Measurements from ENCODE around the gene MRGPRF. TPM values are rescaled to one million over a fixed set of nuclear protein-coding genes. Genes with fewer than 3 reads are reported as not detected.

The MRGPRF gene
- total and polyA plus RNA-seq, 2 donors (not counting 1 experiment from before 2014, with no cell fraction given): not detected

GRCh38 chr11:68999093-68999747 lies 13.8 kb downstream of the MRGPRF start:
- H3K27ac ChIP-seq (ENCODE audit: low read length in 2 of 2): no peak overlapping the region
- H2AFZ ChIP-seq (ENCODE audit: insufficient read depth, low read depth, low read length, poor library complexity, severe bottlenecking): no peak overlapping the region
- ChIA-PET CTCF (interaction anchor here (0.9 kb wide), 1 partner anchor 90 kb away, joined by 3 read pairs; no protein-coding TSS in a partner anchor), POLR2A (no interaction called here)
- H3K36me3 ChIP-seq (replicated peaks in 1 of 2; ENCODE audit: control extremely low read depth in 1 of 2, control insufficient read depth in 1 of 2, extremely low read depth in 1 of 2, insufficient read depth in 2 of 2, low read length in 1 of 2): no peaks in the 10 kb centered on the region
- Mint-ChIP-seq H3K9me3 (ENCODE audit: insufficient read depth) (no peaks in the 10 kb centered on the region), H3K4me1 (no peaks in the 10 kb centered on the region), H3K27me3 (peaks cover 17% of the 10 kb centered on the region), H3K4me3 (no peak overlapping the region), H3K27ac (no peak overlapping the region)
- H3K4me3 ChIP-seq (ENCODE audit: control extremely low read depth in 1 of 5, extremely low read depth in 1 of 5, insufficient read depth in 1 of 5, low read depth in 2 of 5, low read length in 4 of 5): no peak overlapping the region
- no peak overlapping the region for H3K9ac ChIP-seq (ENCODE audit: low read length)
- intact Hi-C loops (cut with micrococcal nuclease): no loop called here
- no peaks in the 10 kb centered on the region for H3K4me1 ChIP-seq (ENCODE audit: control insufficient read depth in 2 of 2, insufficient read depth in 2 of 2, low read length in 2 of 2)
- DNase-seq (no peak), ATAC-seq (ENCODE audit: low read depth) (no peak)
- no peaks in the 10 kb centered on the region for H4K20me1 ChIP-seq (ENCODE audit: control insufficient read depth, insufficient read depth, low read length, poor library complexity, severe bottlenecking)
- H3K9me3 ChIP-seq (ENCODE audit: control extremely low read depth in 1 of 3, control insufficient read depth in 2 of 3, insufficient read depth in 1 of 3, low read length in 2 of 3): peaks cover 0 to 2% (median 0%) of the 10 kb centered on the region in 3 donors
- no peak overlapping the region for H3K4me2 ChIP-seq (replicated peaks; ENCODE audit: low read depth, low read length, poor library complexity, severe bottlenecking)
- WGBS (ENCODE audit: insufficient coverage): 92% methylated on average over 7 of the region's 8 CpGs
- H3K27me3 ChIP-seq (replicated peaks in 1 of 4; ENCODE audit: control extremely low read depth in 1 of 4, control insufficient read depth in 3 of 4, insufficient read depth in 4 of 4, low read length in 3 of 4): peaks cover 0 to 9% (median 1%) of the 10 kb centered on the region in 4 experiments
- TF ChIP-seq EZH2 (IDR thresholded peaks at IDR 0.05; ENCODE audit: borderline replicate concordance, insufficient read depth, low read depth, low read length, poor library complexity, severe bottlenecking) (no peak), CTCF (IDR thresholded peaks at IDR 0.05) (no peak)
- H3K79me2 ChIP-seq (ENCODE audit: control insufficient read depth, insufficient read depth, low read length): no peaks in the 10 kb centered on the region

DNA sequence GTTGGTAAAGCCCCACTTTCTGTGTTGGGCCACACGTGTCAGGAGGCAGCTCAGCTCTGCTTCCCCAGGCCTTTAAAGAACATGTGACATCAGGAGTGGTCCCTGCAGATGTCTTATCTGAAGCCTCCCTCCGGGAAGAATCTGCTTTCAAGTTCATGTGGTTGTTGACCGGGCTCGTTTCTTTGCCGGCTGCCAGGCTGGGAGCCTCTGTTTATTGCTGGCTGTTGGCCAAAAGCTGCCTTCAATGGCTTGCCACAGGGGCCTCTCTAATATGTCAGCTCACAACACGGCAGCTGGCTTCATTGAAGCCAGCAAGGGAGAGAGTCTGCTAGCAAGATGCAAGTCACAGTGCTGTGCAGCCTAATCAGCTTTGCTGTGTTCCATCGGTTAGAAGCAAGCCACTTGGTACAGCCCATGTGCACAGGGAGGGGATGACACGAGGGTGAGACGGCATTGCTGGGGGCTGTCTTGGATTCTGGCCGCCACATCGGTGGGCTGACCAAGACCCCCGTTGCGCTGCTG lies 14.6 kb downstream of the MRGPRF start:
- Mint-ChIP-seq H3K4me3 (no peak overlapping the region), H3K27ac (no peak overlapping the region), H3K9me3 (ENCODE audit: insufficient read depth) (no peaks in the 10 kb centered on the region), H3K4me1 (no peaks in the 10 kb centered on the region), H3K27me3 (peaks cover 21% of the 10 kb centered on the region)
- CTCF ChIA-PET: no interaction called here
- Histone ChIP-seq H3K9me3 (ENCODE audit: control extremely low read depth in 1 of 3, control insufficient read depth in 2 of 3, insufficient read depth in 1 of 3, low read length in 2 of 3) (peaks cover 0 to 2% (median 0%) of the 10 kb centered on the region in 3 donors), H3K4me1 (ENCODE audit: control insufficient read depth in 2 of 2, insufficient read depth in 2 of 2, low read length in 2 of 2) (no peaks in the 10 kb centered on the region), H3K9ac (ENCODE audit: low read length) (no peak overlapping the region), H3K27me3 (replicated peaks in 1 of 4; ENCODE audit: control extremely low read depth in 1 of 4, control insufficient read depth in 3 of 4, insufficient read depth in 4 of 4, low read length in 3 of 4) (peaks cover 0 to 10% (median 1%) of the 10 kb centered on the region in 4 experiments), H3K27ac (ENCODE audit: low read length in 2 of 2) (no peak overlapping the region), H2AFZ (ENCODE audit: insufficient read depth, low read depth, low read length, poor library complexity, severe bottlenecking) (no peak overlapping the region), H4K20me1 (ENCODE audit: control insufficient read depth, insufficient read depth, low read length, poor library complexity, severe bottlenecking) (no peaks in the 10 kb centered on the region), H3K4me3 (ENCODE audit: control extremely low read depth in 1 of 5, extremely low read depth in 1 of 5, insufficient read depth in 1 of 5, low read depth in 2 of 5, low read length in 4 of 5) (no peak overlapping the region), H3K79me2 (ENCODE audit: control insufficient read depth, insufficient read depth, low read length) (no peaks in the 10 kb centered on the region), H3K36me3 (replicated peaks in 1 of 2; ENCODE audit: control extremely low read depth in 1 of 2, control insufficient read depth in 1 of 2, extremely low read depth in 1 of 2, insufficient read depth in 2 of 2, low read length in 1 of 2) (no peaks in the 10 kb centered on the region), H3K4me2 (replicated peaks; ENCODE audit: low read depth, low read length, poor library complexity, severe bottlenecking) (no peak overlapping the region)
- ATAC-seq (ENCODE audit: low read depth) (no peak), DNase-seq (no peak)
- POLR2A ChIA-PET: no interaction called here
- intact Hi-C loops (cut with micrococcal nuclease): no loop called here
- TF ChIP-seq CTCF (IDR thresholded peaks at IDR 0.05) (no peak), EZH2 (IDR thresholded peaks at IDR 0.05; ENCODE audit: borderline replicate concordance, insufficient read depth, low read depth, low read length, poor library complexity, severe bottlenecking) (no peak)
- WGBS (ENCODE audit: insufficient coverage): 55% methylated on average over 9 of the region's 13 CpGs

Measured in B cell (primary cell).